Measurements from ENCODE around the gene PAQR7.
A peak's percentile ranks its signal among the peaks of the same experiment; 100 is the strongest.

Gene PAQR7

GRCh38 chr1:25871704-25872494 lies 3.6 kb downstream of the PAQR7 start:
- DNase-seq = no peak

DNA sequence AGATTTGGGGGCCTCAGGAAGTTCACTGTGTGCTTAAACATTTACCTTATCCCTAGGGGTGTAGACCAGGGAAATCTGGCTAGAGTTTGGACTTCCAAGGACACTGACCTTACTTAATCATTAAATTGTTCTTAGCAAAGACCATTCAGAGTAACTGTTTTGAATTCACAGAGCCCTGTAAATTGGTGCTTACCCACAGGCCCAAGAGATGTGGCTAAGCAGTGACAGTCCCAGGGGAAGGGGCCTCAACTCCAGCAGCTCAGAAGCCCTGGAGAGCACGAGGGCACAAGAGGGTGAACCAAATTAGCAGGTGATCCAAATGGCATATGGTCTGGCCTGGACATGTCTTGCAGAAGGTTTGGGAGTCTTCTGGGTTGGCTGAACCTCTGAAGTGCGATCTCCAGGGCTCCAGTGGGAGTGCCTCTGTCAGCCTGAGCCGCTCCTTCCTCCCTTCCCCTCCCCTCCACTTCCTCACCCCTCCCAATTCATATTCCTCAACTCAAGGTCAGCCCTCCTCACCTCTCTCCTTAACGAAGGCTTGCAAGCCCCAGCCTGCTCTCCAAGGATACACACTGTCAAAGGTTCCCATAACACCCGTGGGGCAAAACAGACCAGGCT lies 4.3 kb downstream of the PAQR7 start:
- DNase-seq = no peak

- no peak for DNase-seq
Observed at GRCh38 chr1:25870614-25871013, 4.9 kb downstream of the PAQR7 start.

GRCh38 chr1:25869909-25870606 lies 5.5 kb downstream of the PAQR7 start:
- DNase-seq = no peak

DNA sequence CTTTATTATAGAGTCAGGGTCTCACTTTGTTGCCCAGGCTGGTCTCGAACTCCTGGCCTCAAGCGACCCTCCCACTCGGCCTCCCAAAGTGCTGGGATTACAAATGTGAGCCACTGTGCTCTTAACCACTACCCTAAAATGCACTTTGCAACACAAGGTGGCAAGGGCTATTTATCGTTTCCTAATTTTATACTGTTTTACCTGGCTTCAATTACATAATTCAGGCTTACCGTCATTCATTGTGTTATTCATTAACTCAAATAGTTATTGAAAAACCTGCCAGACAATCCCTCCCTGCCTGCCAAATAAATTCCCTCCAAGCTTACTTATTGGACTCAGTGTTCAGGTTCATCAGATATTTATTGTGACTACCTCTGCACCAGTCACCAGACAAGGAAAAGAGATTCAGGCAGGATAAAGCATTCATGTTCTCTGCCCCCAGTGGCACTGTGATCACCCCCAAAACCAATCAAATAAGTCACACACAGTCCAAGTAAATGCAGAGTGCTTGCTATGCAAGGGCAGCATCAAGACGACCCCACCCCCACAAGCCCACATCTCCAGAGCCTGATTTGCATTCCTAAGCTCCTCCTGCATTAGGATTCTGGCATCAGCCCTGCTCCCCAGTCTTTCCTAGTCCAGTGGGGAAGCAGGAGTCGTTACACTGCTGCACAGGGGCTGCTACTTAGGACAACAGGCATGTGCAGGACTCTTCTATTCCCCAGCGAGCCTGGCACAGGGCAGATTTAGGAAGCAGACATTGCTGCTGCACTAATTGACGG lies 8.1 kb downstream of the PAQR7 start:
- DNase-seq = no peak

DNA sequence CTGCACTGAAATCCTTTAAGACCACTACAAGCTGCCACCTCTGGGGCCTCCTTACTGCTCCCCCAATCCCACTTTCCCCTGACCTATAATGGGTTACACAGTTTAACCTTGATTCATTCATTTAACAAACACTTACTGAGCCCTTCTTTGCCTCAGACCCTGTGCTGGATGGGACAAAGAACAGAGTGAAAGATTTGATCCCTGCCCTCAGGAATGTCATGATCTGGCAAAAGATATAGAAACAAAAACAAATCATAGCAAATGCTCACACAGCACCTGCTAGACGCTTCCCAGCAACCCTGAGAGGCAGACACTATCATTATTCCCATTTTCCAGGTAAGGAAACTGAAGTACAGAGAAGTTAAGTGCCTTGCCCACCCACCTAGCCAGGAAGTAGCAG lies 9.2 kb downstream of the PAQR7 start:
- DNase-seq = no peak

GRCh38 chr1:25864434-25864833 lies 11.1 kb downstream of the PAQR7 start:
- no peak for DNase-seq

GRCh38 chr1:25863486-25864262 lies 11.8 kb downstream of the PAQR7 start:
- no peak for DNase-seq

DNA sequence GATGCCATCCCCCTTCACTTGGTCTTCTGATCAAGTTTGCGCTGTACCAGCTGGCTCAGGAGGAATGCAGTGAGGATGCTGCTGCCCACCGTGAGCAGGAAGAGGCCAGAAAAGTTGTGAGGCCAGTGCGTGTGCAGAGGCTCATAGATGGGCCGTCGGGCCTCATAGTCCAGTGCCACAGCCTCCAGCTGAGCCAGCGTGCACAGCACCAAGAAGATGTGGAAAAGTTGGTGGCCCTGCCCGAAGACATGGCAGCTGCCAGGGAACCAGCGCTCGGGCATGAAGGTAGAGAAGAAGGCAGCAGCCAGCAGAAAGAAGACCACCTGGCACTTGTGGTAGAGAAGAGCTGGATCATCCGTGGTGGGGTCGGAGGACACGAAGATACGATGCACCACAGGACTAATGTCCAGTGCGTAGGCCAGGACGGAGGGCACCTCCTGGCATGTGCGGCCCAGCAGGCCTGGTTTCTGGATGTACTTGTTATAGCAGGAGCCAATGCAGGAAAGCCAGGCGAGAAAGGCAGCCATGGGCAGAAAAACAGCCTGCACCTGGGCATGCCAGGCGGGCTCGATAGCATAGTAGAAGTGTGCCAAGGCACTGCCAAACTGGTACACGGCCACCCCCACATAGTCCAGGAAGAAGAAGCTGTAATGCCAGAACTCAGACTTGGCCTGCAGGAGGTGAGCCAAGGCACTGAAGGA lies 12.6 kb downstream of the PAQR7 start:
- DNase-seq = no peak

- DNase-seq = no peak
Observed at GRCh38 chr1:25861316-25862286, 13.9 kb downstream of the PAQR7 start.

DNA sequence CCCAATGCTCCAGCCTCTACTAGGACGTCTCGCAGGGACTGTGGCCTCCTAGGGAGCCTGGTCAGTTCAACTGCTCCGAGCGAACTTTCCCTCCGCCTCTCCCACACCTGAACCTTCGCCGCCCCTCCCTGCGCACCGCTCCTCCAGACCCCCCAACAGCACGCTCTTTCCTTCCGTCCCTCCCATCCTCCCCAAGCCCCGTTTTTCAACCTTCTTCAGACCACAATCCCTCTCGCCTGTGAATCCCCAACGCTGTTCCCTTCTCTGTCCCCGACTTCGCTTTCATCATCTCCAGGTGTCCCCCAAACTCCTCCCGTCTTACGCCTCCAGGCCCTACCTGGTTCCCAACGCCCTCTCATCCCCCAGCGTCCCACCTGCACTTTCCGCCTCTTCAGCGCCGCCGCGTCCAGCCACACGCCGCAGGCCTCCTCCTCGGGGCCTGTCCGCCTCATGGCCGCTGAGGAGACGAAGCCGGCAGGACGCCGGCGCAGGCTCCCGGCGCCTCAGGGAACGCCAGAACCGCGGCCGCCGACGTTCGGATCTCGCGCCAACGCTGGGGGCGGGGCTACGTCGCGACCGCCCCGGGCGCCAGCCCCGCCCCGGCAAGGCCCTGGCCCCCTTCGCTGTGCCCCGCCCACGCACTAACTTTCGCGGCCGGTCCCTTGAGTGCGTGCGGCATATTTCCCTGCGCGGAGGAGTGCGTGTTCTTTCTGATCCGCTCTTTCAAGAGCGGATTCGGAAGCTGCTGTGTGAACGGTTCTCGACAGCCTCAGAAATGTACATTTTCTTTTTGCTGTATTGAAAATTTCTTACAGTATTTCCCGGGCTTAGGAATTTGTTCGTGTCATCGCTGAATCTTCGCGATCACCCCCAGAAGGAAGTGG lies 16.4 kb downstream of the PAQR7 start, which contains the start of gene AUNIP:
AUNIP (minus strand) TSS at position 552 of the 884 bp plus-strand sequence; CDS start at position 452, 100 bp downstream.
- DNase-seq = peak; percentile 86

- peak; percentile 4 for DNase-seq
Observed at GRCh38 chr1:25858494-25858893, 17.0 kb downstream of the PAQR7 start.

DNA sequence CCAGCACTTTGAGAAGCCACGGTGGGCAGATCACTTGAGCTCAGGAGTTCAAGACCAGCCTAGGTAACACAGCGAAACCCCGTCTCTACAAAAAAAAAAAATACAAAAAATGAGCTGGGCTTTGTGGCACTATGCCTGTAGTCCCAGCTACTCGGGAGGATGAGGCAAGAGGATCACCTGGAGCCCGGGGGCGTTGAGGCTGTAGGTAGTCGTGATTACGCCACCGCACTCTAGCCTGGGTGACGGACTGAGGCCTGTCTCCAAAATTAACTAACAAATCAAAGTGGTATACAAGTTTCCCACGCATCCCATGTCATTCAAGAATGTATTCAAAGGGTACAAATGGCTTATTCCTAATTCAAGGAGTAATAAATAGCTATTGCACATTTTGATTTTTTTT lies 18.7 kb downstream of the PAQR7 start:
- DNase-seq = no peak

DNA sequence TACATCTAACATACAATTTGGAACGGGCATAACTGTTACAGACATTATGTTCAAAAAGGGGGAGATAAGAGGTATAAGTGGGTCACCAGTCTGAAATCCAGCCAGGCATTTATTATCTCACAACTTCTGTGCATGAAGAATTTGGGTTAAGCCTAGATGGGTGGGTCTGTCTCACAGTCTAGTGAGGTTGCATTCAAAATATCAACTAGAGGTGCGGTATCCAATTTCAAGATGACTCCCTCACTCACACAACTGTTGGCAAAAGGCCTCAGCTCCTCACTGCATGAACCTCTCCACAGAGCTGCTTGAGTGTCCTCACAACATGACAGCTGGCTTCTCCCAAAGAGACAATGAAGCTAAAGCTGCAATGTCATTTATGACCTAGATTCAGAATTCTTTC lies 21.0 kb downstream of the PAQR7 start:
- DNase-seq = peak; percentile 3

GRCh38 chr1:25848531-25848930 lies 27.0 kb downstream of the PAQR7 start:
- DNase-seq = no peak

DNA sequence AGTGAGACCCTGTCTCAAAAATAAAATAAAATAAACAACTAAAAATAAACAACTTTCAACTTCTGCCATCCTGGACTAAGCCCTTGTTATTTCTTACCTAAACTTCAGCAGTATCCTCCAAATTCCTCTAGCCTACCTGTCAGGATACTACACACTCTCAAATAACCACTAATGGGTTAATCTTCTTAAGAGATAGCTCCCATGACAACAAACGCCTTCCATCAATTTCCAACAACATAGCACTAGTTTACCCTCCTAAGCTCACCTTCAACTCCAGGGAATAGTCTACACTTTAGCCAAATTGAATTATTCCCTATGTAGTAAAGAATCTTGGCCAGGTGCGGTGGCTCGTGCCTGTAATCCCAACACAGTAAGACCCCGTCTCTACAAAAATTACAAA lies 27.6 kb downstream of the PAQR7 start:
- no peak for DNase-seq

GRCh38 chr1:25845664-25846063 lies 29.8 kb downstream of the PAQR7 start:
- no peak for DNase-seq

- DNase-seq = no peak
Observed at GRCh38 chr1:25844536-25845337, 30.8 kb downstream of the PAQR7 start.

All from NCI-H510A treated with DMSO at 0.1 percent for 48 hours (cell line).